NCI-H2081 (cell line): ENCODE measurements around the gene MARCHF3.
"Not testable (repeated sequence)": the region's sequence is repeated elsewhere in the genome, so short reads cannot be mapped to it uniquely, and the experiment has no call there.

Experiments
- DNase-seq, 2 experiments: peaks; one replicate each; lab custom pipeline; 2025; lab: John Stamatoyannopoulos, UW

MARCHF3 gene

GRCh38 chr5:126847456-126847820, 182.9 kb downstream of the MARCHF3 start:
- no peak for DNase-seq

GRCh38 chr5:126846744-126847455, 183.5 kb downstream of the MARCHF3 start:
- no peak for DNase-seq

- no peak for DNase-seq
Measured at GRCh38 chr5:126846344-126846743, 184.0 kb downstream of the MARCHF3 start.

GRCh38 chr5:126845470-126846070, 184.8 kb downstream of the MARCHF3 start:
- DNase-seq: not testable (repeated sequence)

GRCh38 chr5:126843375-126843774, 187.0 kb downstream of the MARCHF3 start:
- not testable (repeated sequence) for DNase-seq

GRCh38 chr5:126839407-126839806, 191.0 kb downstream of the MARCHF3 start:
- not testable (repeated sequence) for DNase-seq

- no peak for DNase-seq
Measured at GRCh38 chr5:126837906-126838539, 192.3 kb downstream of the MARCHF3 start.

- DNase-seq: no peak
Measured at GRCh38 chr5:126837242-126837641, 193.1 kb downstream of the MARCHF3 start.

GRCh38 chr5:126836778-126837177, 193.6 kb downstream of the MARCHF3 start:
- DNase-seq: no peak

- DNase-seq: no peak
Measured at GRCh38 chr5:126831156-126831555, 199.2 kb downstream of the MARCHF3 start.

GRCh38 chr5:126830061-126830460, 200.3 kb downstream of the MARCHF3 start:
- no peak for DNase-seq

- DNase-seq: no peak
Measured at GRCh38 chr5:126829098-126829497, 201.3 kb downstream of the MARCHF3 start.

- no peak for DNase-seq
Measured at GRCh38 chr5:126826619-126827215, 203.6 kb downstream of the MARCHF3 start.

- no peak for DNase-seq
Measured at GRCh38 chr5:126819253-126819652, 211.1 kb downstream of the MARCHF3 start.

GRCh38 chr5:126818736-126819135, 211.6 kb downstream of the MARCHF3 start:
- no peak for DNase-seq
